Measurements from ENCODE around the gene EPHB6. TPM values are rescaled to one million over a fixed set of nuclear protein-coding genes. Genes with fewer than 3 reads are reported as not detected.

Gene EPHB6
- total and polyA plus RNA-seq, 10 of the 15 experiments (the other 5 are each of a cell fraction or from before 2014, with no cell fraction given) = 0.06 to 1.3 (median 0.37) TPM; not detected in 2

DNA sequence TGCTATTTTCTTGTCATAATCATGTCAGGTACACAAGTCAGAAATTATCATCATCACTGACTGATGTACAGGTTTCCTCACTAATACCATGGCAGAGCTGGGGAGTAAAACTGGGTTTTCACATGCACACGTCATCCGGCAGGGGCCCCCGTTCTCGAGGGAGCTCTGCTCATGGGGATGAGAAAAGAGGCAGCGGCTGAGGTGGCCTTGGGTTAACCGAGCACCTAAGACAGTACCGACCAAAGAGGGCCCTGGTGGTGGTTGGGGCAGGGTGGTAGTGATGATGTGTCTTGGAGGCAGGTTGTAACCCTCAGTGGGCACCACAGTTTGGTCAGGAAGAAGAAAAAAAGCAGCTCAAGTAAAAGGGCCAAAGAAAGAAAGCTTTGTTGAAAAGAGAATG lies 42.8 kb downstream of the EPHB6 start (continued):
- TF ChIP-seq, protein P1, sequence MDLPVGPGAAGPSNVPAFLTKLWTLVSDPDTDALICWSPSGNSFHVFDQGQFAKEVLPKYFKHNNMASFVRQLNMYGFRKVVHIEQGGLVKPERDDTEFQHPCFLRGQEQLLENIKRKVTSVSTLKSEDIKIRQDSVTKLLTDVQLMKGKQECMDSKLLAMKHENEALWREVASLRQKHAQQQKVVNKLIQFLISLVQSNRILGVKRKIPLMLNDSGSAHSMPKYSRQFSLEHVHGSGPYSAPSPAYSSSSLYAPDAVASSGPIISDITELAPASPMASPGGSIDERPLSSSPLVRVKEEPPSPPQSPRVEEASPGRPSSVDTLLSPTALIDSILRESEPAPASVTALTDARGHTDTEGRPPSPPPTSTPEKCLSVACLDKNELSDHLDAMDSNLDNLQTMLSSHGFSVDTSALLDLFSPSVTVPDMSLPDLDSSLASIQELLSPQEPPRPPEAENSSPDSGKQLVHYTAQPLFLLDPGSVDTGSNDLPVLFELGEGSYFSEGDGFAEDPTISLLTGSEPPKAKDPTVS (IDR thresholded peaks at IDR 0.05; ENCODE audit: low read depth, low read length) = no peak

DNA sequence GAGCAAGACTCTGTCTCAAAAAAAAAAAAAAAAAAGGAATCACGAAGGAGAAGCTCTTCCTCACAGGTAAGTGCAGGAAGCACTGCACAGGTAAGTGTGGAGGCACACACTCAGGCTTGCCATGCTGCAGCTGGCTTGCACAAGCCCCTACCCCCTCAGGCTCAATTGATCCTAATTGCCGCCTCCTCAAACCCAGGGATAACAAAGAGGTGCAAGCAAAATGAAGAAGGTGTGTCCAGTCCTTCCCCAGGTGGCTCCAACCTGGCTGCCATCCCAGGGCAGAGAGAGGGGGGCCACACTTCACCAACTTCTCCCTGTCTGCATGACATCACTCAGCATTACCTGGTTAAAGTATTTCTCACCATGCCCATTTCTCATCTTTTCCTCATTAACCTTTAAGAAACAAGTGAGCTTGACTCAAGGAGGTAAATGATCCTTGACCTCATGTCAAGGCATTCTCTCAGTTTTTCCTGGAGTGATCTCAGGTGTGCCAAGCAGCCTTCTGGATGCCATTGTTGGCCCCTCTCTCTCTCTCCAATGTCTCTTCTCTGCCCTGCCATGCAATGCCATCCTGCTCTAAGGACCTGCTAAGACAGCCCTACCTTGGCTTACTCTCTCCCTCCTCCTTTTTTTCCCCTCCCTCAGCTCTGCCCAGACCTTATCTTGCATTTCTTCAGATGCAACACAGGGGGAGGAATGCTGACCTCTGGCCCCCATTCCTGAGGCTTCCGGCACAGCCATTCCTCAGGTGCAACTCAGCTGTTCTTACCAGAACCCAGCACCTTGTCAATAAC lies 43.7 kb downstream of the EPHB6 start:
- ChIA-PET SMC1A (ENCODE audit: uncharacterized antibody, unreplicated experiment) (interaction anchor here (0.7 kb wide), 1 partner anchor 120 kb away, joined by 3 read pairs; no protein-coding TSS in a partner anchor), CTCF (no interaction called here), POLR2A (no interaction called here), RAD21 (ENCODE audit: unreplicated experiment) (no interaction called here)
- DNase-seq (ENCODE audit: low read depth, low spot score) (no peak), ATAC-seq (no peak), FAIRE-seq (no peak)
- Histone ChIP-seq H3K27ac (ENCODE audit: control insufficient read depth, insufficient read depth) (no peak overlapping the region), H3K27me3 (replicated peaks in 1 of 2; ENCODE audit: control insufficient read depth in 2 of 2, insufficient read depth in 2 of 2, low read length in 1 of 2) (peaks cover 0 to 3% of the 10 kb centered on the region in 2 experiments; a peak in 3 of 4 replicates), H3K4me1 (ENCODE audit: control insufficient read depth, insufficient read depth, low read length) (no peaks in the 10 kb centered on the region), H2AFZ (ENCODE audit: control insufficient read depth, low read depth, low read length) (no peak overlapping the region), H3K36me3 (ENCODE audit: control insufficient read depth in 2 of 2, insufficient read depth in 2 of 2, low read length in 1 of 2) (no peaks in the 10 kb centered on the region), H3K4me3 (no peak overlapping the region), H3K4me2 (ENCODE audit: control insufficient read depth, insufficient read depth) (no peak overlapping the region), H3K9ac (ENCODE audit: control insufficient read depth, insufficient read depth, low read length) (no peak overlapping the region), H3K9me3 (replicated peaks; ENCODE audit: control insufficient read depth, insufficient read depth, low read length) (no peaks in the 10 kb centered on the region), H4K20me1 (ENCODE audit: control insufficient read depth, insufficient read depth) (no peaks in the 10 kb centered on the region), H3K79me2 (ENCODE audit: control insufficient read depth, insufficient read depth, low read length) (no peaks in the 10 kb centered on the region)
- no peak for TF ChIP-seq ZBTB33 (IDR thresholded peaks at IDR 0.05)
- TF ChIP-seq RCOR1 (conservative IDR thresholded peaks at IDR 0.05; ENCODE audit: low read depth, low read length) = no peak
- no peak for TF ChIP-seq CBX3 (IDR thresholded peaks at IDR 0.05; ENCODE audit: borderline replicate concordance, low read depth)
- TF ChIP-seq SUPT20H (IDR thresholded peaks at IDR 0.05; ENCODE audit: borderline replicate concordance, control insufficient read depth, low read depth, low read length) = no peak
- TF ChIP-seq IKZF1 (conservative IDR thresholded peaks at IDR 0.05) = no peak
- TF ChIP-seq SMAD1 (IDR thresholded peaks at IDR 0.05; ENCODE audit: low read depth, partially characterized antibody) = no peak
- TF ChIP-seq, protein P2, sequence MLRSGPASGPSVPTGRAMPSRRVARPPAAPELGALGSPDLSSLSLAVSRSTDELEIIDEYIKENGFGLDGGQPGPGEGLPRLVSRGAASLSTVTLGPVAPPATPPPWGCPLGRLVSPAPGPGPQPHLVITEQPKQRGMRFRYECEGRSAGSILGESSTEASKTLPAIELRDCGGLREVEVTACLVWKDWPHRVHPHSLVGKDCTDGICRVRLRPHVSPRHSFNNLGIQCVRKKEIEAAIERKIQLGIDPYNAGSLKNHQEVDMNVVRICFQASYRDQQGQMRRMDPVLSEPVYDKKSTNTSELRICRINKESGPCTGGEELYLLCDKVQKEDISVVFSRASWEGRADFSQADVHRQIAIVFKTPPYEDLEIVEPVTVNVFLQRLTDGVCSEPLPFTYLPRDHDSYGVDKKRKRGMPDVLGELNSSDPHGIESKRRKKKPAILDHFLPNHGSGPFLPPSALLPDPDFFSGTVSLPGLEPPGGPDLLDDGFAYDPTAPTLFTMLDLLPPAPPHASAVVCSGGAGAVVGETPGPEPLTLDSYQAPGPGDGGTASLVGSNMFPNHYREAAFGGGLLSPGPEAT (IDR thresholded peaks at IDR 0.05; ENCODE audit: low read depth) = no peak
- no peak for TF ChIP-seq IKZF2 (IDR thresholded peaks at IDR 0.05)
- TF ChIP-seq ZNF622 (IDR thresholded peaks at IDR 0.05) = no peak
- BruUV-seq (replicated peaks) = no TSS peak
- in situ Hi-C loops (cut with MboI) (no loop called here), intact Hi-C loops (cut with micrococcal nuclease; ENCODE audit: unreplicated experiment) (no loop called here)
- 72% methylated on average over 2 of the region's 3 CpGs for WGBS (ENCODE audit: insufficient coverage, insufficient replicate concordance, low lambda C conversion rate, missing lambda C conversion rate)
